ENCODE measurements around the gene CENPM. TPM values are rescaled to one million over a fixed set of nuclear protein-coding genes. Genes with fewer than 3 reads are reported as not detected.

The CENPM gene
- total RNA-seq (2014; rRNA removed; shearing (Covaris generic)), result 89.5 and 91.5 TPM in 2 replicates

GRCh38 chr22:41946629-41947423 is at the start of gene CENPM:
Gene CENPM, minus strand, starts transcription at chr22:41947152. Its CDS starts 76 bp downstream, at chr22:41947076.
- DNase-seq (ENCODE audit: low spot score), result peak; percentile 96
- in situ Hi-C loops (cut with HindIII; ENCODE audit: low sequenced_read_pairs), result no loop called here

GRCh38 chr22:41995211-41995610 is 48.3 kb upstream of the CENPM start:
- DNase-seq (ENCODE audit: low spot score), result peak; percentile 42
- in situ Hi-C loops (cut with HindIII; ENCODE audit: low sequenced_read_pairs), result no loop called here

- DNase-seq (ENCODE audit: low spot score), result no peak
- in situ Hi-C loops (cut with HindIII; ENCODE audit: low sequenced_read_pairs), result no loop called here
Measured at GRCh38 chr22:41992496-41992895, 45.5 kb upstream of the CENPM start.

- in situ Hi-C loops (cut with HindIII; ENCODE audit: low sequenced_read_pairs), result no loop called here
- no peak for DNase-seq (ENCODE audit: low spot score)
Measured at GRCh38 chr22:41991111-41991510, 44.2 kb upstream of the CENPM start.

- DNase-seq (ENCODE audit: low spot score), result no peak
- in situ Hi-C loops (cut with HindIII; ENCODE audit: low sequenced_read_pairs), result no loop called here
Measured at GRCh38 chr22:41989246-41989645, 42.3 kb upstream of the CENPM start.

- no peak for DNase-seq (ENCODE audit: low spot score)
- in situ Hi-C loops (cut with HindIII; ENCODE audit: low sequenced_read_pairs), result no loop called here
Measured at GRCh38 chr22:41987276-41987675, 40.3 kb upstream of the CENPM start.

GRCh38 chr22:41983513-41984405 is 36.8 kb upstream of the CENPM start:
- in situ Hi-C loops (cut with HindIII; ENCODE audit: low sequenced_read_pairs), result no loop called here

GRCh38 chr22:41982865-41983264 is 35.9 kb upstream of the CENPM start:
- in situ Hi-C loops (cut with HindIII; ENCODE audit: low sequenced_read_pairs), result no loop called here

More at GRCh38 chr22:41983513-41984405, 36.8 kb upstream of the CENPM start:
- DNase-seq (ENCODE audit: low spot score), result no peak

GRCh38 chr22:41979423-41980250 is 32.7 kb upstream of the CENPM start:
- peak; percentile 70 for DNase-seq (ENCODE audit: low spot score)
- in situ Hi-C loops (cut with HindIII; ENCODE audit: low sequenced_read_pairs), result no loop called here

More at GRCh38 chr22:41982865-41983264, 35.9 kb upstream of the CENPM start:
- no peak for DNase-seq (ENCODE audit: low spot score)

- in situ Hi-C loops (cut with HindIII; ENCODE audit: low sequenced_read_pairs), result no loop called here
- no peak for DNase-seq (ENCODE audit: low spot score)
Measured at GRCh38 chr22:41978732-41979131, 31.8 kb upstream of the CENPM start.

- in situ Hi-C loops (cut with HindIII; ENCODE audit: low sequenced_read_pairs), result no loop called here
- DNase-seq (ENCODE audit: low spot score), result no peak
Measured at GRCh38 chr22:41976961-41977566, 30.1 kb upstream of the CENPM start.

- DNase-seq (ENCODE audit: low spot score), result peak; percentile 60
- in situ Hi-C loops (cut with HindIII; ENCODE audit: low sequenced_read_pairs), result no loop called here
Measured at GRCh38 chr22:41976070-41976901, 29.3 kb upstream of the CENPM start.

GRCh38 chr22:41975299-41976069 is 28.5 kb upstream of the CENPM start:
- in situ Hi-C loops (cut with HindIII; ENCODE audit: low sequenced_read_pairs), result no loop called here
- no peak for DNase-seq (ENCODE audit: low spot score)

- DNase-seq (ENCODE audit: low spot score), result no peak
- in situ Hi-C loops (cut with HindIII; ENCODE audit: low sequenced_read_pairs), result no loop called here
Measured at GRCh38 chr22:41974691-41975290, 27.8 kb upstream of the CENPM start.

GRCh38 chr22:41971431-41971830 is 24.5 kb upstream of the CENPM start:
- in situ Hi-C loops (cut with HindIII; ENCODE audit: low sequenced_read_pairs), result no loop called here

GRCh38 chr22:41970601-41971000 is 23.6 kb upstream of the CENPM start:
- in situ Hi-C loops (cut with HindIII; ENCODE audit: low sequenced_read_pairs), result no loop called here
- no peak for DNase-seq (ENCODE audit: low spot score)

More at GRCh38 chr22:41971431-41971830, 24.5 kb upstream of the CENPM start:
- no peak for DNase-seq (ENCODE audit: low spot score)

- DNase-seq (ENCODE audit: low spot score), result no peak
- in situ Hi-C loops (cut with HindIII; ENCODE audit: low sequenced_read_pairs), result no loop called here
Measured at GRCh38 chr22:41969110-41969646, 22.2 kb upstream of the CENPM start, which contains the start of gene SEPTIN3. Gene SEPTIN3, plus strand, starts transcription at chr22:41969443. Its CDS starts 2,050 bp downstream, at chr22:41971493.

Measured in G401 (cell line).